DMS153 (cell line): ENCODE results near the gene WDR38.

ENCODE experiments used
- DNase-seq: peaks from one replicate; lab custom pipeline; 2025; lab: John Stamatoyannopoulos, UW

WDR38 gene

GRCh38 chr9:124858330-124859046, 5.2 kb downstream of the WDR38 start:
- no peak for DNase-seq

GRCh38 chr9:124859803-124860581, 6.7 kb downstream of the WDR38 start:
- DNase-seq: no peak

- no peak for DNase-seq
Measured at GRCh38 chr9:124860582-124861341, 7.5 kb downstream of the WDR38 start.

- DNase-seq: peak; percentile 82
Measured at GRCh38 chr9:124861342-124862229, 8.3 kb downstream of the WDR38 start, which contains the start of the genes ARPC5L and RPL35. TSS of gene ARPC5L (plus strand) at chr9:124862130. CDS start at chr9:124869291, 7,161 bp downstream. TSS of gene RPL35 (minus strand) at chr9:124861957. CDS start at chr9:124861912, 45 bp downstream.

- DNase-seq: peak; percentile 56
Measured at GRCh38 chr9:124863371-124863871, 10.2 kb downstream of the WDR38 start.

- peak; percentile 60 for DNase-seq
Measured at GRCh38 chr9:124868511-124869465, 15.5 kb downstream of the WDR38 start.

GRCh38 chr9:124869466-124869985, 16.3 kb downstream of the WDR38 start:
- DNase-seq: no peak

- DNase-seq: no peak
Measured at GRCh38 chr9:124869986-124870560, 16.8 kb downstream of the WDR38 start.

- no peak for DNase-seq
Measured at GRCh38 chr9:124870723-124871122, 17.5 kb downstream of the WDR38 start.

GRCh38 chr9:124871156-124871561, 17.9 kb downstream of the WDR38 start:
- DNase-seq: no peak

- DNase-seq: no peak
Measured at GRCh38 chr9:124873664-124874063, 20.4 kb downstream of the WDR38 start.

GRCh38 chr9:124875501-124875900, 22.2 kb downstream of the WDR38 start:
- DNase-seq: no peak

- no peak for DNase-seq
Measured at GRCh38 chr9:124877021-124877782, 23.9 kb downstream of the WDR38 start.

- DNase-seq: no peak
Measured at GRCh38 chr9:124878021-124878420, 24.8 kb downstream of the WDR38 start.

GRCh38 chr9:124878518-124878917, 25.3 kb downstream of the WDR38 start:
- DNase-seq: no peak

- no peak for DNase-seq
Measured at GRCh38 chr9:124879226-124879625, 26.0 kb downstream of the WDR38 start.

GRCh38 chr9:124880501-124880900, 27.2 kb downstream of the WDR38 start:
- no peak for DNase-seq

GRCh38 chr9:124881138-124881743, 28.0 kb downstream of the WDR38 start:
- no peak for DNase-seq
